ENCODE results near the gene RPS6KA2.

RPS6KA2 gene

GRCh38 chr6:166460473-166461437 is 166.3 kb downstream of the RPS6KA2 start:
- H3K4me3 ChIP-seq (ENCODE audit: low read depth, low read length) = no peak overlapping the region
- CTCF ChIA-PET = no interaction called here
- no peak for TF ChIP-seq CTCF (IDR thresholded peaks at IDR 0.05; ENCODE audit: insufficient read depth, low read length, missing control alignments)
- POLR2A ChIA-PET = no interaction called here
- DNase-seq (ENCODE audit: low read depth, low spot score) = no peak

GRCh38 chr6:166459906-166460305 is 167.1 kb downstream of the RPS6KA2 start:
- ChIA-PET POLR2A (no interaction called here), CTCF (no interaction called here)
- no peak overlapping the region for H3K4me3 ChIP-seq (ENCODE audit: low read depth, low read length)
- TF ChIP-seq CTCF (IDR thresholded peaks at IDR 0.05; ENCODE audit: insufficient read depth, low read length, missing control alignments) = no peak
- DNase-seq (ENCODE audit: low read depth, low spot score) = no peak

GRCh38 chr6:166459272-166459671 is 167.8 kb downstream of the RPS6KA2 start:
- ChIA-PET CTCF (no interaction called here), POLR2A (no interaction called here)
- DNase-seq (ENCODE audit: low read depth, low spot score) = no peak
- TF ChIP-seq CTCF (IDR thresholded peaks at IDR 0.05; ENCODE audit: insufficient read depth, low read length, missing control alignments) = no peak
- H3K4me3 ChIP-seq (ENCODE audit: low read depth, low read length) = no peak overlapping the region

- ChIA-PET CTCF (interaction anchor here (0.9 to 3.7 kb wide), 7 partner anchors 9 to 314 kb away, joined by 3 to 15 read pairs (median 3); no protein-coding TSS in a partner anchor), POLR2A (no interaction called here)
- no peak for DNase-seq (ENCODE audit: low read depth, low spot score)
- peak; percentile 40 for TF ChIP-seq CTCF (IDR thresholded peaks at IDR 0.05; ENCODE audit: insufficient read depth, low read length, missing control alignments)
- H3K4me3 ChIP-seq (ENCODE audit: low read depth, low read length) = no peak overlapping the region
Observed at GRCh38 chr6:166456395-166457156, 170.5 kb downstream of the RPS6KA2 start.

- ChIA-PET POLR2A (no interaction called here), CTCF (interaction anchor here (1.2 to 3.7 kb wide), 2 partner anchors 9 to 17 kb away, joined by 4 to 15 read pairs; no protein-coding TSS in a partner anchor)
- TF ChIP-seq CTCF (IDR thresholded peaks at IDR 0.05; ENCODE audit: insufficient read depth, low read length, missing control alignments) = no peak
- H3K4me3 ChIP-seq (ENCODE audit: low read depth, low read length) = no peak overlapping the region
- DNase-seq (ENCODE audit: low read depth, low spot score) = no peak
Observed at GRCh38 chr6:166454692-166455515, 172.1 kb downstream of the RPS6KA2 start.

Measured in AG04449 (cell line).